ENCODE data around the gene EIF4G2. TPM values are rescaled to one million over a fixed set of nuclear protein-coding genes. Genes with fewer than 3 reads are reported as not detected.
"Not testable (repeated sequence)": the region's sequence is repeated elsewhere in the genome, so short reads cannot be mapped to it uniquely, and the experiment has no call there.

The EIF4G2 gene
- total RNA-seq, 4 donors from 2014 or later = 397 to 521 (median 465) TPM

GRCh38 chr11:10829139-10829538 lies 20.4 kb upstream of the EIF4G2 start:
- no peaks in the 10 kb centered on the region for H3K4me1 ChIP-seq
- intact Hi-C loops (cut with DNase I; ENCODE audit: low total_unique reads) = no loop called here

GRCh38 chr11:10828402-10828801 lies 19.7 kb upstream of the EIF4G2 start:
- H3K27me3 ChIP-seq = no peaks in the 10 kb centered on the region
- H3K4me3 ChIP-seq = no peak overlapping the region
- no peaks in the 10 kb centered on the region for H3K4me1 ChIP-seq
- H3K27ac ChIP-seq = no peak overlapping the region
- peaks cover 0 to 4% of the 10 kb centered on the region in 2 donors for H3K36me3 ChIP-seq
- DNase-seq (no peak), ATAC-seq (no peak)
- in situ Hi-C loops (cut with MboI; ENCODE audit: low sequenced_read_pairs in 4 of 4) (no loop called here), intact Hi-C loops (cut with DNase I; ENCODE audit: low total_unique reads) (no loop called here)
- H3K9me3 ChIP-seq = no peaks in the 10 kb centered on the region
- no peak for TF ChIP-seq POLR2A (IDR thresholded peaks at IDR 0.05)
- TF ChIP-seq CTCF (IDR thresholded peaks at IDR 0.05 in 4 of 5, conservative IDR thresholded peaks at IDR 0.05 in 1 of 5) = no peak

More at GRCh38 chr11:10829139-10829538, 20.4 kb upstream of the EIF4G2 start:
- no peaks in the 10 kb centered on the region for H3K9me3 ChIP-seq
- in situ Hi-C loops (cut with MboI; ENCODE audit: low sequenced_read_pairs in 4 of 4) = no loop called here
- peaks cover 0 to 4% of the 10 kb centered on the region in 2 donors for H3K36me3 ChIP-seq
- no peak for ATAC-seq
- H3K4me3 ChIP-seq = no peak overlapping the region
- TF ChIP-seq POLR2A (IDR thresholded peaks at IDR 0.05) = no peak
- TF ChIP-seq CTCF (IDR thresholded peaks at IDR 0.05 in 4 of 5, conservative IDR thresholded peaks at IDR 0.05 in 1 of 5) = no peak
- H3K27me3 ChIP-seq = no peaks in the 10 kb centered on the region
- no peak overlapping the region for H3K27ac ChIP-seq
- DNase-seq = no peak

GRCh38 chr11:10824888-10825287 lies 16.2 kb upstream of the EIF4G2 start:
- in situ Hi-C loops (cut with MboI; ENCODE audit: low sequenced_read_pairs in 4 of 4) (loop anchor here in 1 of 4 donors (25.0 kb wide), 1 partner anchor 312 kb away; no protein-coding TSS in a partner anchor), intact Hi-C loops (cut with DNase I; ENCODE audit: low total_unique reads) (no loop called here)
- H3K9me3 ChIP-seq = no peaks in the 10 kb centered on the region
- no peak for ATAC-seq
- TF ChIP-seq CTCF (IDR thresholded peaks at IDR 0.05 in 4 of 5, conservative IDR thresholded peaks at IDR 0.05 in 1 of 5) = no peak
- TF ChIP-seq POLR2A (IDR thresholded peaks at IDR 0.05) = no peak
- peaks cover 0 to 4% of the 10 kb centered on the region in 2 donors for H3K36me3 ChIP-seq
- H3K27me3 ChIP-seq = no peaks in the 10 kb centered on the region
- H3K4me3 ChIP-seq = no peak overlapping the region
- no peaks in the 10 kb centered on the region for H3K4me1 ChIP-seq
- DNase-seq = no peak
- H3K27ac ChIP-seq = no peak overlapping the region

GRCh38 chr11:10823152-10823579 lies 14.4 kb upstream of the EIF4G2 start:
- Histone ChIP-seq H3K27ac (no peak overlapping the region), H3K36me3 (peaks cover 0 to 4% of the 10 kb centered on the region in 2 donors), H3K4me3 (no peak overlapping the region), H3K9me3 (no peaks in the 10 kb centered on the region), H3K27me3 (no peaks in the 10 kb centered on the region), H3K4me1 (no peaks in the 10 kb centered on the region)
- in situ Hi-C loops (cut with MboI; ENCODE audit: low sequenced_read_pairs in 4 of 4) = loop anchor here in 1 of 4 donors (25.0 kb wide), 1 partner anchor 314 kb away; no protein-coding TSS in a partner anchor
- ATAC-seq (no peak), DNase-seq (no peak)
- TF ChIP-seq POLR2A (IDR thresholded peaks at IDR 0.05) = no peak
- no peak for TF ChIP-seq CTCF (IDR thresholded peaks at IDR 0.05 in 4 of 5, conservative IDR thresholded peaks at IDR 0.05 in 1 of 5)
- intact Hi-C loops (cut with DNase I; ENCODE audit: low total_unique reads) = no loop called here

GRCh38 chr11:10822491-10822890 lies 13.8 kb upstream of the EIF4G2 start:
- in situ Hi-C loops (cut with MboI; ENCODE audit: low sequenced_read_pairs in 4 of 4) = loop anchor here in 1 of 4 donors (25.0 kb wide), 1 partner anchor 315 kb away; no protein-coding TSS in a partner anchor
- not testable (repeated sequence) for ATAC-seq

More at GRCh38 chr11:10822491-10822890, 13.8 kb upstream of the EIF4G2 start:
- H3K4me3 ChIP-seq; intact Hi-C loops (cut with DNase I; ENCODE audit: low total_unique reads); H3K36me3 ChIP-seq; DNase-seq; H3K27ac ChIP-seq; H3K4me1 ChIP-seq; H3K9me3 ChIP-seq; H3K27me3 ChIP-seq: not testable (repeated sequence)

Measured in gastrocnemius medialis (tissue), 4 donors.